OCI-LY7 (cell line): Measurements from ENCODE around the gene HIVEP3. TPM values are rescaled to one million over a fixed set of nuclear protein-coding genes. Genes with fewer than 3 reads are reported as not detected.

Source experiments
- BruUV-seq: library from RNA; stranded (reverse); fragments of 400-500 nt; replicated peaks from 2 replicates; lab custom pipeline; 2021; lab: Mats Ljungman, UMichigan
- CTCF ChIA-PET: fragments of 300-600 bp; sonication (Branson Sonifier 250); formaldehyde crosslinking; loops from one replicate; lab custom pipeline; 2022; ENCODE audit warnings: antibody characterized with exemption; ENCODE audit not compliant: unreplicated experiment; lab: Charles Lee
- POLR2A ChIA-PET: fragments of 300-600 bp; sonication (Branson Sonifier 250); formaldehyde crosslinking; loops from one replicate; lab custom pipeline; 2022; ENCODE audit warnings: antibody characterized with exemption; lab: Charles Lee
- DNase-seq: peaks from one replicate; pipeline ENCODE4 v3.0.0-alpha.2; 2015; ENCODE audit warnings: low spot score
- H2AFZ ChIP-seq: fragments of 200-600 bp; sonication (generic), shearing (Covaris generic); 2 replicates; pipeline ENCODE4 v1.6.1; 2014; ENCODE audit warnings: mild to moderate bottlenecking, antibody characterized with exemption, low read length, moderate library complexity
- H3K27ac ChIP-seq: fragments of 200-600 bp; sonication (generic); 2 replicates; pipeline ENCODE4 v1.5.1; 2014; ENCODE audit warnings: mixed run types, low read depth, mild to moderate bottlenecking, moderate library complexity, low read length, inconsistent platforms; ENCODE audit not compliant: poor library complexity, severe bottlenecking
- H3K36me3 ChIP-seq: fragments of 200-600 bp; sonication (generic); 2 replicates; pipeline ENCODE4 v1.6.1; 2014; ENCODE audit warnings: mild to moderate bottlenecking, antibody characterized with exemption, low read length, moderate library complexity, mixed read lengths; ENCODE audit not compliant: insufficient read depth
- H3K4me1 ChIP-seq: fragments of 200-600 bp; sonication (generic); 2 replicates; pipeline ENCODE4 v1.5.1; 2014; ENCODE audit warnings: mild to moderate bottlenecking, low read length; ENCODE audit not compliant: insufficient read depth, poor library complexity, severe bottlenecking
- H3K4me2 ChIP-seq: fragments of 200-600 bp; sonication (generic); 2 replicates; pipeline ENCODE4 v1.6.1; 2014; ENCODE audit warnings: mild to moderate bottlenecking, low read length
- H3K4me3 ChIP-seq: fragments of 200-600 bp; sonication (generic); 2 replicates; pipeline ENCODE4 v1.5.1; 2014; ENCODE audit warnings: mild to moderate bottlenecking, low read depth, low read length; ENCODE audit not compliant: poor library complexity, severe bottlenecking
- H3K79me2 ChIP-seq: fragments of 200-600 bp; sonication (generic); 2 replicates; pipeline ENCODE4 v1.6.1; 2016; ENCODE audit warnings: low read depth, mild to moderate bottlenecking, low read length, moderate library complexity, mixed read lengths; ENCODE audit not compliant: insufficient read depth
- H3K9me2 ChIP-seq: fragments of 200-600 bp; sonication (generic); 2 replicates; pipeline ENCODE4 v1.6.1; 2016; ENCODE audit warnings: mild to moderate bottlenecking, low read length, mixed read lengths; ENCODE audit not compliant: insufficient read depth
- H3K9me3 ChIP-seq: fragments of 200-600 bp; sonication (generic); 2 replicates; pipeline ENCODE4 v1.6.1; 2014; ENCODE audit warnings: mild to moderate bottlenecking, mixed run types, low read length, mixed read lengths
- H4K20me1 ChIP-seq: fragments of 200-600 bp; sonication (generic); 2 replicates; pipeline ENCODE4 v1.6.1; 2014; ENCODE audit warnings: mild to moderate bottlenecking, antibody characterized with exemption, low read length, moderate library complexity, mixed read lengths; ENCODE audit not compliant: insufficient read depth
- CTCF ChIP-seq: fragments of 200-600 bp; sonication (generic); conservative IDR thresholded peaks from 2 replicates; pipeline ENCODE4 v1.5.1; 2014; ENCODE audit warnings: mild to moderate bottlenecking, antibody characterized with exemption, low read length, moderate library complexity, mixed read lengths
- EZH2phosphoT487 ChIP-seq: fragments of 200-600 bp; sonication (generic); IDR thresholded peaks from 2 replicates; pipeline ENCODE4 v1.6.1; 2018; ENCODE audit warnings: low read depth, borderline replicate concordance, mild to moderate bottlenecking, mixed run types, antibody characterized with exemption, low read length, moderate library complexity, mixed read lengths
- intact Hi-C: fragments of 100-400 bp; cut with micrococcal nuclease; formaldehyde crosslinking; loops from one replicate; pipeline ENCODE4 v1.10.0; 2022; ENCODE audit not compliant: unreplicated experiment
- total RNA-seq, 2 experiments: library from RNA; depleted of rRNA in 1 of 2; stranded (reverse); fragments of >200 nt in 1 of 2; shearing (Covaris generic) in 1 of 2; gene quantifications; 2 replicates each; pipeline ENCODE4 v1.2.3, GENCODE V29; 2014 to 2022

The HIVEP3 gene
- total RNA-seq, 2 experiments from 2014 or later, result 0.53 to 0.60 TPM

DNA sequence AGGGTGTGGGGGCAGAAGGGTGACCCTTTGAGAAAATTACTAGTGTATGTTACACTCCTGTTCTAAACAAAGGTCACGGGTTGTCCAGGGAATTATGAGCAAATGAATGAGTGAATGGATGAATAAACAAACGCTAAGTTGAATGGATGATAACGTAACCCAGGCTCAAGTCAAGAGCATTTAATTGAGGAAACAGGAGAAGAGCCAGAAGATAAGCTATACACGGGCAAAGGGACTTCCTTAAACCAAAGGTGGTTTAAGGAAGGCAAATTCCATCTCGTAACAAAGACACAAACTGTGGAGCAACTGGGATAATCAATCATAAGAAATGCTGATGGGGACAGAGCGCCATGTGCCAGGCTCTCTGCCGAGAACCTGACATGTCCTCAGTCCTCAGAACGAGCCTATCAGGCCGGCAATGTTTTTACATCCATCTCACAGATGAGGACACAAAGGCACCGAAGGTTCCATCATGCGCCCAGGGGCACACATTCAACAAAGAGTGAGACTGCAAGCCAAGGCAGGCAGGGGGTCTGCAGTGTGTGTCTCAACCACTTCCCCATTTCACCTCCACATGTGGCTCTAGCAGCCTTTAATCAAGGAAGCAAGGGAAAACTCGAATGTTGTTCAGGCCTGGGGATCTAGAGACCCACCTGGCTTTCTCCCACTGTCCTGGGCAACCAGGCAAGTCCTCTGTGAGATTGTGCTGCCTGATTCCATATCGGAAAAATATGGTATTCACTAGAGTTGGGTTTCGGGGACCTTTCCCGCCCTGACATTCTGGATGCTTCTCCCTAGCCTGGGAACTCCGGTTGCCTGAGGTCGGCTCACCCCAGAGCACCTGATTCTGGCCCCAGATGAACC, 307.4 kb downstream of the HIVEP3 start:
- Histone ChIP-seq H3K9me2 (no peaks in the 10 kb centered on the region), H2AFZ (no peak overlapping the region), H3K79me2 (no peaks in the 10 kb centered on the region), H3K4me2 (no peak overlapping the region), H4K20me1 (no peaks in the 10 kb centered on the region), H3K36me3 (no peaks in the 10 kb centered on the region), H3K9me3 (no peaks in the 10 kb centered on the region), H3K27ac (no peak overlapping the region), H3K4me3 (no peak overlapping the region), H3K4me1 (no peaks in the 10 kb centered on the region)
- no TSS peak for BruUV-seq
- intact Hi-C loops, result no loop called here
- no peak for DNase-seq
- no peak for TF ChIP-seq EZH2phosphoT487
- TF ChIP-seq CTCF, result no peak
- ChIA-PET CTCF (no interaction called here), POLR2A (no interaction called here)

DNA sequence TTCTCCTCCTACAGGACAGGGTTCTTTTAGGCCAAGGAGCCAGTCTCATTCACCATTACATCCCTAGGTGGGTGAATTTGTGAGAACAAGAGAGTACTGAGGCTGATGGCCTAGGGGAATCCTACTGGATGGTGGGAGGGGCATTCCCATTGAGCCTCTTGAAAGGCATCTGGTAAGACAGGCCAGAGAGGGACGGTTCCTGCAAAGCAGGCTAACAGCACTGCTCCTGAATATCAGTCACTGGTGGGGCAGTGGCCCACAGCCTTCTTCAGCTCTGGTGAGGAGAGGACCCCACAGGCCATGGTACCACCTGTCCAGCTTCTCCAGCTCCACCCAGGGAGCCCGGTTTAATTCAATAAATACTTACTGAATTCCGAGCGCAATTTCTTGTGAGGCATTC, 308.4 kb downstream of the HIVEP3 start:
- intact Hi-C loops, result no loop called here
- CTCF ChIA-PET, result no interaction called here

More for the DNA sequence above, 308.4 kb downstream of the HIVEP3 start:
- H3K36me3 ChIP-seq, result no peaks in the 10 kb centered on the region
- no peak overlapping the region for H3K4me2 ChIP-seq
- TF ChIP-seq CTCF, result no peak
- no peak for TF ChIP-seq EZH2phosphoT487
- no peaks in the 10 kb centered on the region for H3K4me1 ChIP-seq
- POLR2A ChIA-PET, result no interaction called here
- DNase-seq, result no peak
- H3K79me2 ChIP-seq, result no peaks in the 10 kb centered on the region
- no peak overlapping the region for H3K4me3 ChIP-seq
- H3K27ac ChIP-seq, result no peak overlapping the region
- H3K9me2 ChIP-seq, result no peaks in the 10 kb centered on the region
- H2AFZ ChIP-seq, result no peak overlapping the region
- H3K9me3 ChIP-seq, result no peaks in the 10 kb centered on the region
- no TSS peak for BruUV-seq
- no peaks in the 10 kb centered on the region for H4K20me1 ChIP-seq
